Cardiac fibroblast (primary cell): Measurements from ENCODE around the gene EPOP.

Experiments
- DNase-seq, 2 donors: peaks; one replicate each; pipeline versions ENCODE4 v3.0.0 to v3.0.0-alpha.2; 2010; ENCODE audit warnings: low read depth in 2 of 2
- H3K4me3 ChIP-seq, 2 donors: replicated peaks in 1 of 2; 1 replicate in 1 of 2; 2 replicates in 1 of 2; pipeline ENCODE4 v1.5.1; 2011; ENCODE audit warnings: low read depth in 2 of 2, low read length in 2 of 2, mild to moderate bottlenecking in 2 of 2, moderate library complexity in 1 of 2
- CTCF ChIP-seq: IDR thresholded peaks from one replicate; pipeline ENCODE4 v1.5.1; 2011; ENCODE audit warnings: low read depth, mild to moderate bottlenecking, low read length, inconsistent platforms

Gene EPOP

GRCh38 chr17:38701504-38702165 is 26.9 kb upstream of the EPOP start:
- H3K4me3 ChIP-seq, result peak overlapping the region; percentile 60 to 71
- DNase-seq, result peak; percentile 26 to 55
- TF ChIP-seq CTCF, result no peak

DNA sequence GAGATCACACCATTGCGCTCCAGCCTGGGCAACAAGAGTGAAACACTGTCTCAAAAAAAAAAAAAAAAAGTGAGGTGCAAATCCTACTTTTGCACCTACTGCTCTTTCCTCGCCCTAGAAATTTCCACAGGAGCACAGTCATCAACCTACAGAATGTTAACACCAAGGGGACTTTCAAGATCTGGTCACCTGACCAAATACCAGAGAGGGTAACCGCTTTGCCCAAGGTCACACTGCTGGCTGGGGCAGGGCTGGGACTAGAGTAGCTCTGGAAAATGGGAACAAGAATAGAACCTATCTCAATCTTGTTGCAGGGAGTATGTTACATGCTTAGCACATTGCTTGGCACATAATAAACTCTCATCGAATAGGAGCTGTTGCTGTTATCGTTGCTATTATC is 24.0 kb upstream of the EPOP start:
- no peak for TF ChIP-seq CTCF
- no peak for DNase-seq
- no peak overlapping the region for H3K4me3 ChIP-seq

GRCh38 chr17:38697061-38697820 is 22.5 kb upstream of the EPOP start:
- H3K4me3 ChIP-seq, result no peak overlapping the region
- no peak for TF ChIP-seq CTCF
- DNase-seq, result no peak

DNA sequence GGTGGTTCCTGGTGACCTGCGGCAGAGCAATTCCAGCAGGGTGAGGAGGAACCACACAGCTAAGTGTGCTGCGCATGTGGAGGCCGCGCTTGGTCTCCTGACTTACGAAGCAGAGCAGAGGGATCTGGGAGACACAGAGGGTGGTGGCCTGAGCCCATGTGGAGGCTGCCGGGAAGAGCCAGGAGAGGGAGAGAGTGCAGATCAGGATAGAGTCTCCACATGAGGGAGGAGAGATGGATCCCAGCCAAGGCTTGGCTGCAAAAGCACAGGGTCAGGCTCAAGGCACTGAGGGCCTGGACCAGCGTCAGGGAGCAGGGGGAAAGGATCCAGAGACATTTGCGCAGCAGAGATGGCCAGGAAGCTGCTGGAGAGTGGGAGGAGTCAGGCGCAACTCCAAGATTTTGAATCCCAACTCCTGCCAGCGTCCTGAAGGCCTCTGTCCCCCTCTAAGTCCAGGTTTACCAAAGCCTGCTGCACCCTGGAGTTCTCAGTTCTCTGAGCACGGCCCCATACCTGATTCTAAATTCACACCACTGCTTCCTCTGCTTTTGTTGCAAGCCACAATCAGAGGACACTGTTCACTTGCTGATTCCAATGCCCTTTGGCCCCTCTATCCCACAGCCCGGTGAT is 19.1 kb upstream of the EPOP start:
- peak; percentile 51 to 97 for DNase-seq

DNA sequence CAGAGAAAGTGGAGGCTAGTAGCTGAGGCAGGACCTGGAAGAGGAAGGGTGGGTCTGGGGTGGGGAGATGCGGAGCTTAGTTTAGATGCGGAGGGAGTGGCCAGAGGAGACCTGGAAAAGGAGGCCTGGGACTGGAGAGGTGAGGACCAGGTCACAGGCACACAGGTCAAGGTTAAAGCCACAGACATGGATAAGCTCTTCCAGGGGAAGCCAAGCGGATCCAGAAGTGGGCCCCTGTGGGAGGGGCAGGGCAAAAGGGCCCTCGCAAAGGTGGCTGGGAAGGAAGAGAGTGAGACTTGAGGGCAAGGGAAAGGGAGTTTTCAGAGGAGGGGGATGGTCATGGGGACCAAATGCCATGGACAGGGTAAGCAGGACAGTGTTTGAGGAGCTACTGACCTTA is 16.4 kb upstream of the EPOP start:
- no peak for DNase-seq
- H3K4me3 ChIP-seq, result no peak overlapping the region
- no peak for TF ChIP-seq CTCF

More for the DNA sequence above, 19.1 kb upstream of the EPOP start:
- H3K4me3 ChIP-seq, result no peak overlapping the region
- TF ChIP-seq CTCF, result no peak

DNA sequence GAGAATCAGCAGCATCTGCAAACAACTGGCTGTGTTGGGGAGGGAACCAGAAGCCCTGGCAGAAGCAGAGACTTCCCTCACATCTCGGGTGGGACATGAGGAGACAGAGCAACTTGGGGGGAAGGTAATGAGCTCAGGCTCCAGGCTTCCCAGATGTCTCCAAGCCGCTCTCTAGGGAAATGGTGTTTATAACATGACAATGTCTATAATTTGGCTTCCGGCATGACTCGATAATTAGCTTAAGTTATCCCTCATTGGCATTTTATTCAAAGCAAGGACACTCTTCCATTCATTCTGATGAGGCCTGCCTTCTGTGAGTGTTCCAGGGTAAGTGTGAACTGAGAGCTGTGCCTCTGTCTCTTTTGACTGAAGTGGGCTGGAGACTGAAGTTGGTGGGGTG is 15.6 kb upstream of the EPOP start:
- no peak for TF ChIP-seq CTCF
- no peak overlapping the region for H3K4me3 ChIP-seq
- no peak for DNase-seq
